ENCODE results near the gene TFIP11.

TFIP11 gene

DNA sequence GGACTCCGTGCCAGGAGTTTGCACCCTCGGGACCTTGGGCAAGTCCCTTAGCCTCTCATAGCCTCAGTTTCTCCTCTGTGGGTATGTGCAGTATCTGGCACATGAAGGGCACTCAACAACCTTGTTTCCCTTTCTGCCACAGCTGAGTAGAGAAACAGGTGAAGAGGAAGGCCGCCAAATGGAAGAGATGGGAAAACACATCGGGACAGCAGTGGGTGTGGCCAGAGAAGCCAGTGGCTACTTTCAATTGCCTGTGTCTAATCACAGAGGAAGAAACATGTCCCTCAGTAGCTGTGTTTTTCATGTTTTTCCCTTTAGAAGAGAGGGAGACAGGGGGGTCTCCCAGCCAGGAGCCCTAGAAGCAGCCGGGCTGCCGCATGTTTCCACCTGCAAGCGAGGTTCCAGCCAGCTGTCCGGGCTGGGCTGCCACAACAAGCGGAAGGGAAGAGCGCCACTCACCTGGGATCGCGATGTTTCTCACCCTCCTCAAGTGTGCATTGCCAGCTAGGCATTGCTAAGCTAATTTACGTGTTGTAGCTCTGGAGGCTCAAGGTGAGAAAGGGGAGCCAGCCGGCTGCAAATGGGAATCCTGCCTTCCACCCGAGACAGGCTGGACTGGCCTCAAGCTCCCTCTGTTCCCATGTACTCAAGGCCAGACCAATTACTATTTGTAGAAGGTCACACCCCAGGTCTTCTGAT lies 66.5 kb downstream of the TFIP11 start:
- DNase-seq, result no peak

DNA sequence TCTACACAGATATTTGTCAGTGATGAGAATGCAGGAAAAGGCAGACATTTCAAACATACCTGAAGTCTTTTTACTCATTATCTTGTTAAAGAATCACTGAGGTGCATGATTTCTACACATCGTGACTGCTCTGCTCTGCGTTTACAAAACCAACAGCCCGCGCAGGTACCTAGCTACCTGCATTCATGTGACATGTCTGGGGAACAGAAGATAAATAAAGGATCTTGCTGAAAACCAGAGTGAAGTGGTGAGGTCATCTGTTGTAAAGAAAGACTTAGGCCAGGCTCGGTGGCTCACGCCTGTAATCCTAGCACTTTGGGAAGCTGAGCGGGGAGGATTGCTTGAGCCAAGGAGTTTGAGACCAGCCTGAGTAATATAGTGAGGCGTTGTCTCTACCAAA lies 67.5 kb downstream of the TFIP11 start:
- DNase-seq, result no peak

DNA sequence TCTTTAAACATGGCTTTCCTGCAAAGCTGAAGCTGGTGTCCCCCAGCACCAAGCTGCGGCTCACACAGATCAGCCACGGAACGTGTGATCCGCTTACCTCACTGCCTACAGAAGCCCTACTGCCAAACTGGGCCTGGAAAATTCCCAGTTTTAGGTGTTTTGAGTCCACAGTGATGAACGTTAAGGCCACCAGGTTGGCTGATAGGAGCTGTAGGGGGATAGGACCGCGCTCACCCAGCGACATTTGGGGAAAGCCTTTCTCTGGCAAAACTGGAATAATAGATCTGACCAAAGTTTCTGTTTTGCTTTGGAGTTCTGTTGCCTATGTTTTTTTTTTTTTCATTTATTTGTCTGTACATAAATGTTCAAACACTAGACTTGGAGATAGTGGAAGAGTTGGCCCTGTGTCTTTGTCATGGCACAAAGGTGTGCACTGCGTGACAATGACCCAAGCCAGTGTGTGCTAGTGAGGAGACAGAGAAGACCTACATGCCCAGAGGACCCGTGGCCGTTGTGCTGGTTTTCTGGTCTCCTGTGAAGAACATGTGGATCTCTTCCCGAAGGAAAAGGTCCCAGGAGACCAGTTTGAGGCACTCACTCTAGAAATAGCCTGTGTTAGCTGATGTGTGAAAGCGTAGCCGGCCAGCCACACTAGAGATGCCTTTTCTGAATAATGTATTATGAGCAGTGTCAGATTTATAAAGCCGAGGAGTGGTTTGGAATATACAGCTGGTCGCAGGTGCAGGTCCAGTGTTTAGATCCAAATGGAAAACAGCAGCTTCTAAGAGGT lies 68.2 kb downstream of the TFIP11 start:
- peak; percentile 58 for DNase-seq

DNA sequence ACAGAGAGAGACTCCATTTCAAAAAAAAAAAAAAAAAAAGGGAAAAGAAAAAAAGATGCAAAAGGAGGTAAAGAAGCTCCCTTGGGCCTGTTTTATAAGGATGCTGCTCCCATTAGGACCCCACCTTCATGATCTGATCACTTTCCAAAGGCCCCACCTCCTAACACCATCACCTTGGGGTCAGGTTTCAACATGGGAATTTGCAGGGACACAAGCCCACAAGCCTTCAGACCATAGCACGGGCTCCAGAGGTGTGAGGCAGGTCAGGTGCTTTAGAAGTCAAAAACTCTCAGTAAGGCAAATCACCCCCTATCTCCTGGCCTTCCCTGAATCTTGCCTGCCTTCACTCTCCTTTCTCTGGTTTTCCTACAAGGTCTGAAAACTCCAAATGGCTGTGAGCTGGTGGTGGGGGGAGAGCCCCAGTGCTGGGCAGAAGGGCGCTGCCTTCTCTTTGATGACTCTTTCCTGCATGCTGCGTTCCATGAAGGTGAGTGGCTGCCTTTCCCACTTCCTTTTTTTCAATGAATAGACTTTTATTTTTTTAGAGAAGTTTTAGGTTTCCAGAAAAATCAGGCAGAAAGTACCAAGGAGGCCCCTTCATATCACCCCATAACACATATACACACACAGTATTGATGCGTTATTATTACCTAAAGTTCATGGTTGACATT lies 70.1 kb downstream of the TFIP11 start:
- no peak for DNase-seq
